Hematopoietic multipotent progenitor cell treated with erythropoietin and hydrocortisone succinate and interleukin-3 and kit ligand, for 8 days (in vitro differentiated cells): ENCODE measurements around the gene HINT2.
A peak's percentile ranks its signal among the peaks of the same experiment; 100 is the strongest.

ENCODE experiments used
- DNase-seq: peaks from one replicate; pipeline ENCODE4 v3.0.0-alpha.2; 2015

The HINT2 gene

DNA sequence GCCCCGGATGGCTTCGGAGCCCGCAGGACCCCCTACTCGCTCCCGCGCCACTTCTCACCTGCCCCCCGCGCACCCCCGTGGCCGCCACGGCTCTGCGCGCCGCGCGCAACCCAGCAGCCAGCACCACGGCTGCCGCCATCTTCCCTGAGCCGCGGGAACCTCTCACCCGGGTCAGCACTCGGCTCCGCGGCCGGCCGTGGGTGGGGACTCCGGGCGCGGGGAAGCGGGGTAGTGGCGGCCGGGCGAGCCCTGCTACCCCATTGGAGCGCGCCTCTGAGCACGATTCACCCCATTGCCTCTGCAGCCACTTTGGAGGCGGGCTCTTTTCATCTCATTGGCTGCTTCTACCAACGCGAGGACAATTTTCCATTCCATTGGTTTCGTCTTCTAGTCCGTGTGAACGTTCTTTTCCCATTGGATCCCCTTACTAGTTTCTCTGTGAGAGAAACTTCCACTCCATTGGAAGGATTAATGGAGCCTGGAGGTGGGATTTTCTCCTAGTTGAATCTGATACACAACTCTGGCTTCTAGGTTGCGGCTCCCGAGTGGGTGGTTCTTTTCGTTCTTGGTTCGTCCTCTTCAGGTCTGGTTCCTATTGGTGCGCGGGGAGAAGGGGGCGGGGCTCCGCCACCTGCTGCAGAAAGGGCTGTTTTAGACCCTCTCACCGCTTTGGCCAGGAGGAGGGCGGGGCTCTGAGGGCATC lies at the start of gene HINT2:
TSS of gene HINT2 (minus strand) at position 202 of the 703 bp plus-strand sequence. CDS start at position 139, 63 bp downstream.
- DNase-seq: peak; percentile 99

GRCh38 chr9:35863583-35863982 lies 48.7 kb upstream of the HINT2 start:
- no peak for DNase-seq

- no peak for DNase-seq
These were observed 47.5 kb upstream of the HINT2 start for GRCh38 chr9:35862328-35862727.

DNA sequence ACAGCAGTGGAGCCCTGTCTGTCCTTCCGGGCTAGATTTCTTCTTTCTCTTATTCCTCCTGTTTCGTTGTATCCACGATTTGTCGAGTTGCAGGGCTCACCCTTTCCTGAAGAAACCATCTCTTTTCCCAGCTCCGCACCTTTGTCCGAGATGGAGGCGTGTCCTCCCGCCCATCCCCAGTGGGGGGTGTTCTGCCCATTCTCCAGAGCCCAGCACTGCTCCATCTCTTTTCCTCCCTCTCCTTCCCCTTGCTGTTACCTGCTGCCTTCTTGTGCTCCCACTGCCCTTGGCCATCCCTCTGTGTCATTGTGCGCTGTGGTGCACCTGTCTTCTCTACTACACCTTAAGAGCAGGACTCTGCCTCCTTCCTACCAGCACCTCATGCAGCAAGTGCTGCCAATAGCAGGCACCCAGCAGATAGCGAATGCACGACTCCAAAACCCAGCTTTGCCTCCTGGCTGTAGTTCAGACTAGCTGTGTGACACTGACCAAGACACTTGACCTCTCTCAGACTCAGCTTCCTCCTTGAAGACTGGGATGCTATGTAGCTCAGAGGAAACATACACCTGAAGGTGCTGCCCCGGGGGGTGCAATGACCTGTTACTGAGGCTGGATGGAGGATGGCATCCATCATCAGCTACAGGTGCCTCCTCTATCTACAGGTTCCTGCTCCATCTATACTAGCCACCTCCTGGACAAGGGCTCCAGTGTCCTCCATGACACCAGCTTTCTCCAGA lies 46.5 kb upstream of the HINT2 start:
- DNase-seq: no peak

DNA sequence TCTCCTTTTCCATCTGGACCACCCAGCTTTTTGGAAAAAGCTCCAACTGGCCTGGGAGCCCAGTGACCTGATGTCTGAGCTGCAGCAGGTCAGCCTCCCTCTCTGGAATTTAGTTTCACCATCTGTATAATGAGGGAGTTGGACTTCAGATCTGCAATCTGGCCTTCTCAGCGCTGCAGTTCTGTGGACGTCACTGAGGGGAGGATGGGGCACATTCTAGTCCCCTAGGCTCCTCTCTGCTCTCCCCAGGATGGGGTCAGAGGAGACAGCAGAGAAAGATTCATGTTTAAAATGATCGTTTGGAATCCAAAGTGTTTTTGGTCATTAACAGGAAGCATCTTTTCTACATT lies 45.1 kb upstream of the HINT2 start:
- no peak for DNase-seq

DNA sequence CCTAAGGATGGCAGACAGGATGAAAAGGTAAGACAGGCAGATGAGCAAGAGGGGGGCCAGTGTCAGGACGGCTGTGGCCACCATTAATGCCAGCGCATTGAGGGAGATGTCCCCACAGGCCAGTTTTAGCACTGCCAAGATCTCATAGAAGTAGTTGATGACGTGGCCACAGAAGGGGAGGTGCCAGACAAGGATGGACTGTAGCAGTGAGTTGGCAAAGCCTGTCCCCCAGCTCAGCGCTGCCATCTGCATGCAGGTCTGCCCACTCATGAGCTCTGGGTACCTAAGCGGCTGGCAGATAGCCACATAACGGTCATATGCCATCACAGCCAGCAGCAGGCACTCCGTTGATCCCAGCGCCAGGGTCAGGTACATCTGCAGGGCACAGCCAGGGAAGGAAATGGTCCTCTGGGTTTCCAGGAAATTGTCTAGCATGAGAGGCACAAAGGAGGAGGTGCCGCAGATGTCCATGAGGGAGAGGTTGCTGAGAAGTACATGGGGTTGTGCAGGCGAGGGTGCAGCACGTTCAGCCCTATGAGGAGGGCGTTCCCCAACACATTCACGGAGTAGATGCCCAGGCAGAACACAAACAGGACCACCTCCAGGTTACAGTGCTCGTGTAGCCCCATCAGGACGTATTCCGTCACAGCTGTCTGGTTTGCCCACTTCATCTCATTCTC lies 44.6 kb upstream of the HINT2 start:
- DNase-seq: peak; percentile 53

- DNase-seq: no peak
These were observed 43.6 kb upstream of the HINT2 start for GRCh38 chr9:35858458-35858857.

- DNase-seq: no peak
These were observed 42.0 kb upstream of the HINT2 start for GRCh38 chr9:35856882-35857281.

DNA sequence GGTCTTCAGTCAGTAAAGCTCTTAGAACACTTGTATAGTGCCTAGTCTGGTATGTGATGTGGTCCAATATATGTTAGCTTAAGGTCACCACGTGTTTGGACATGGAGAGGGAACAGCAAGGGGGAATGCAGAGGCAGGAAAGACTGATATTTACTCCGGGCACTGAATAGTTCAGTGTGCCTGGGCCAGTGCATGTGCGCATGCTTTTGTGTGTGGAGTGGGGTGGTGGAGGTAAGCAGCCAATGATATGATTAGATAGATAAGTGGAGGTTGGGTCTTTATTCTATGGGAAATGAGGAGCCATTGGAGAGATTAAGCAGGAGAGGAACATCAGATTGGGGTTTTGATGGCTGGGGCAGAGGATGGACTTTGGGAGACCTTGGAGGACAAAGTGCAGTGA lies 41.4 kb upstream of the HINT2 start:
- no peak for DNase-seq

GRCh38 chr9:35854091-35854762 lies 39.4 kb upstream of the HINT2 start:
- no peak for DNase-seq

DNA sequence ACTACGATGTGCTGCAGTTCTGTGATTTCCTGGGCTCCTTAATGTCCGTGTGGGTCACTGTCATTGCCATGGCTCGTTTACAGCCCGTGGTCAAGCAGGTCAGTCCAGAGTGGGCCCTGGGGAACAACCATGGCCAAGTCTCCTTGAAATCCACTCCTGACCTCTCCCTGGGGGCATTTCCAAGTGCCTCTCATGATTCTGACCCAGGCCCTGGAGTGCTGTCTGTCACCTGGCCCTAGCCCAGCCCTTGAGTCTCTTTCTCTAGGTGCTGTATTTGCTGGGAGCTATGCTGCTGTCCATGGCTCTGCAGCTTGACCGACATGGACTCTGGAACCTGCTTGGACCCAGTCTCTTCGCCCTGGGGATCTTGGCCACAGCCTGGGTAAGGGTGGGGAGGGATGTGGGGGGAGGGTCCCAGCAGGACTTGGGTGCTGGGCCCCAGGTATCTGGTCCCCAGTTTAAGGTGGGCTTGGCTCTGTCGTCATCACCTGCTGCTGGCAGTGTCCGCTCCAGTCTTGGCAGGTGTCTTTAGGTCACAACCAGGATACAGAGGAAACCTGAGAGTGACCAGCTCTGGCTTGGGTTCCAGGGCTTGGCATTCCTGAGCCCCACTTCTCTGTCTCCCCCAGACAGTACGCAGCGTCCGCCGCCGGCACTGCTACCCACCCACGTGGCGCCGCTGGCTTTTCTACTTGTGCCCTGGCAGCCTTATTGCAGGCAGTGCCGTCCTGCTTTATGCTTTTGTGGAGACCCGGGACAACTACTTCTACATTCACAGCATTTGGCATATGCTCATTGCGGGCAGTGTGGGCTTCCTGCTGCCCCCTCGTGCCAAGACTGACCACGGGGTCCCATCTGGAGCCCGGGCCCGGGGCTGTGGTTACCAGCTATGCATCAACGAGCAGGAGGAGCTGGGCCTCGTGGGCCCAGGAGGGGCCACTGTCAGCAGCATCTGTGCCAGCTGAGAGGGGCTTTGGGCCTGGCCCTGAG lies 38.3 kb upstream of the HINT2 start:
- DNase-seq: no peak

DNA sequence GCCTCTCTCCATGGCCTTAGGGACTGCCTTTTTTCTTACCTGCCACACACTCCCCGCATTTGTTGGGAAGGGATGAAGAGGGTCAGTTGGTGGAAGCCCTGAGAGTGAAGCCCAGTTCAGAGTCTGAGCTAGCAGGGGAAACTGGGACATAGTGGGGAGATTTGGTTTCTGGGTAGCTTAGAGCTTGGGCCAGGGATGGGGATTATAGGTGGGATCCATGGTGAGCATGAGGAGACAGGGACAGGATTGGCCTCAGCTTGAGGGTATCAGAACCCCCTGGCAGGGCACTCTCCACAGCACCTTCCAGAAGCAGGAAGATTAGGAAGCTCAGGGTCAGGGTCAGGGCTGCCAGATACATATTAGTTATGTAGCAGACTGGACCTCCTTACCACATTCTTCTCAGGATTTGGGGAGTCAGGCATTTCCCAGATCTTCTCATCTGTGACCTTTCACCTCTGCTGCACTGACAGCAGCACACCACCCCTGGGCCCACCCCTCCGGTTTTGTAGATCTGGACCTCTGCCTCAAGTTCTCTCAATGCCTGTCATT lies 37.5 kb upstream of the HINT2 start:
- no peak for DNase-seq

DNA sequence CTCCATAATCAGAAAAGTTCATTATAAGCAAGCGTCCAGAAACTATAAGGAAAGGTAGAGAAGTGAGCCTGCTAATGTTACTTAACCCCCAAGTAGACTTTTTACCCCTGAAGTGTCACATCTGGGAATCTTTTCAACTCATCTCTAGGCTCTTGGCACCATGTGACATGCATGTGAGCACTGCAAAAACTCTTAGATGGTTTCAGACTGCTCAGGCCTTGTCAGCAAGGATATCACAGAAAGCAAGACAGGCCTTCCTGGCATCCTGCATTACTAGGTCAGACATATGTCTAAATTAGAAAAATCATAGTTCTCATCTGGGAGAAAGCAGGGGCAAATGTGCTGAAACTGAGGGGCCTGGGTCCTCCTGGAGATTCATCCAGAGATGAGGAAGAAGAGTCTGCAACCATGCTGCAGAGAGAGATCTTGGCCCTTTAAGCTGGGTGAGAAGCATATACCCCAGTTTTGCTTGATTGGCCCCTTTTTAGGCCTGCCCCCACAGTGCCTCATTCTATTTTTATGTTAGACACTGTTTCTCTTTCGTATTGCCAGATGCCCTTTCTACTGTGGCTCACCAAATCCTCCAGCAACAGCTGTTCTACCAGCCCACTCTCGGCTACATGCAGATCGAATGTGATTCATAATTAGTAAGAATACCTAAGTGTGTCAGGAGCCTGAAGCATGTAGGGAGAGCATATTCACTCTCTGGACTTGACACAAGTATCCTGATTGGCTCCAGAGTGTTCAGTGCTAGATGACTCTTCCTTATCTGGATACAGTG lies 33.1 kb upstream of the HINT2 start:
- no peak for DNase-seq

- no peak for DNase-seq
These were observed 31.3 kb upstream of the HINT2 start for GRCh38 chr9:35845824-35846771.

- DNase-seq: peak; percentile 59
These were observed 29.9 kb upstream of the HINT2 start for GRCh38 chr9:35844628-35845270.

- DNase-seq: no peak
These were observed 28.0 kb upstream of the HINT2 start for GRCh38 chr9:35842795-35843194.

DNA sequence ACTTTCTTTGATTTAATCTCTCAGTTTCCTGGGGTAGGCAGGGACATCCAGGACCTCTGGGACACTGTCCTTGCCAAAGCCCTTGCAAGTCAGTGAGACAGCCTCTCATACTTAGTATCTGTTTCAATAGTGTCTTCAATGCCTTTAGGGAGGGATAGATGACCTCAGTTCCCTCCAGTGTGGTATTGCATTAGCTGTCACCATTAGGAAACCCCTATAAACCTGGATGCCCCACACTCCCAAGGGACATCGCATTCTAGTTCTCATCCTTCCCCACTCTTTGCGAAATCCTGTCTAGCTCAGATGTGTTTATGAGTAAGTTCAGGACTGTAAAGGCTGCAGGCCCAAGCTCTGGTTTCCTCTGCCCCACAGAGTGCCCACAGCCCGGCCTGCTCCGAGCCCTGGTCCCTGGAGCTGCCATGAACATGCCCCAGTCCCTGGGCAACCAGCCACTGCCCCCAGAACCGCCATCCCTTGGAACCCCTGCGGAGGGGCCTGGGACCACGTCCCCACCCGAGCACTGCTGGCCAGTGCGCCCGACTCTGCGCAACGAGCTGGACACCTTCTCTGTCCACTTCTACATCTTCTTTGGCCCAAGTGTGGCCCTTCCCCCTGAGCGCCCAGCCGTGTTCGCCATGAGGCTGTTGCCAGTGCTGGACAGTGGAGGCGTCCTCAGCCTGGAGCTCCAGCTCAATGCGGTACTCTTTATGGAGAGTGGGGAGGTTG lies 27.3 kb upstream of the HINT2 start:
- no peak for DNase-seq

DNA sequence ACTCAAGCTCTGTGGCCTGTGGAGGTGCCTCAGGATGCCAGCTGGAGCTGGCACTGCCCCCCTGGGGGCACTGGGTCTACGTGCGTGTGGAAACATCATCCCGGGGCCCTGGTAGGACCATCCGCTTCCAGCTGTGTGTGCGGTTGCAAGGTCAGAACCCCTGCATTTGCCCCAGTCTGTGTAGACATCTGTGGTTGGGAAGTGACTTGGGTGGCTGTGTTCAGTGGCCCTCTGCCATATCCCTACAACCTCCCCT lies 26.7 kb upstream of the HINT2 start:
- DNase-seq: no peak
